ENCODE measurements around the gene EVA1A.

The EVA1A gene

GRCh38 chr2:75562513-75562864 is 1.8 kb upstream of the EVA1A start:
- DNase-seq = no peak

GRCh38 chr2:75561566-75562512 is 1.1 kb upstream of the EVA1A start:
- DNase-seq = no peak

- no peak for DNase-seq
Measured at GRCh38 chr2:75560022-75560767, 544 bp downstream of the EVA1A start.

- no peak for DNase-seq
Measured at GRCh38 chr2:75559680-75560021, 1.1 kb downstream of the EVA1A start.

- DNase-seq = no peak
Measured at GRCh38 chr2:75558786-75559679, 1.7 kb downstream of the EVA1A start.

GRCh38 chr2:75558136-75558535 is 2.6 kb downstream of the EVA1A start:
- no peak for DNase-seq

- no peak for DNase-seq
Measured at GRCh38 chr2:75557474-75558133, 3.1 kb downstream of the EVA1A start.

- DNase-seq = no peak
Measured at GRCh38 chr2:75556679-75557366, 3.9 kb downstream of the EVA1A start.

GRCh38 chr2:75555701-75556100 is 5.0 kb downstream of the EVA1A start:
- DNase-seq = no peak

GRCh38 chr2:75553935-75554531 is 6.7 kb downstream of the EVA1A start:
- no peak for DNase-seq

- DNase-seq = no peak
Measured at GRCh38 chr2:75552222-75552621, 8.5 kb downstream of the EVA1A start.

- no peak for DNase-seq
Measured at GRCh38 chr2:75551434-75551833, 9.3 kb downstream of the EVA1A start.

GRCh38 chr2:75549401-75550253 is 11.1 kb downstream of the EVA1A start:
- no peak for DNase-seq

- no peak for DNase-seq
Measured at GRCh38 chr2:75548036-75548573, 12.6 kb downstream of the EVA1A start.

GRCh38 chr2:75547345-75548035 is 13.2 kb downstream of the EVA1A start:
- DNase-seq = no peak

GRCh38 chr2:75545922-75546321 is 14.8 kb downstream of the EVA1A start:
- DNase-seq = no peak

- no peak for DNase-seq
Measured at GRCh38 chr2:75545387-75545786, 15.4 kb downstream of the EVA1A start.

GRCh38 chr2:75543446-75543845 is 17.3 kb downstream of the EVA1A start:
- no peak for DNase-seq

- no peak for DNase-seq
Measured at GRCh38 chr2:75541430-75541829, 19.3 kb downstream of the EVA1A start.

- DNase-seq = no peak
Measured at GRCh38 chr2:75540994-75541393, 19.7 kb downstream of the EVA1A start.

Data from CD4-positive, alpha-beta T cell treated with Interleukin-12 subunit alpha and Interleukin-12 subunit beta, for 1 hour (primary cell).